ENCODE measurements around the gene TRIP13.

- TF ChIP-seq CTCF (IDR thresholded peaks at IDR 0.05 in 4 of 5, conservative IDR thresholded peaks at IDR 0.05 in 1 of 5) (no peak), POLR2A (IDR thresholded peaks at IDR 0.05) (no peak)
Measured at GRCh38 chr5:870956-871355, 21.7 kb upstream of the TRIP13 start.

Data from gastrocnemius medialis (tissue), 4 donors.